ENCODE results near the gene TBCK.

TBCK gene

DNA sequence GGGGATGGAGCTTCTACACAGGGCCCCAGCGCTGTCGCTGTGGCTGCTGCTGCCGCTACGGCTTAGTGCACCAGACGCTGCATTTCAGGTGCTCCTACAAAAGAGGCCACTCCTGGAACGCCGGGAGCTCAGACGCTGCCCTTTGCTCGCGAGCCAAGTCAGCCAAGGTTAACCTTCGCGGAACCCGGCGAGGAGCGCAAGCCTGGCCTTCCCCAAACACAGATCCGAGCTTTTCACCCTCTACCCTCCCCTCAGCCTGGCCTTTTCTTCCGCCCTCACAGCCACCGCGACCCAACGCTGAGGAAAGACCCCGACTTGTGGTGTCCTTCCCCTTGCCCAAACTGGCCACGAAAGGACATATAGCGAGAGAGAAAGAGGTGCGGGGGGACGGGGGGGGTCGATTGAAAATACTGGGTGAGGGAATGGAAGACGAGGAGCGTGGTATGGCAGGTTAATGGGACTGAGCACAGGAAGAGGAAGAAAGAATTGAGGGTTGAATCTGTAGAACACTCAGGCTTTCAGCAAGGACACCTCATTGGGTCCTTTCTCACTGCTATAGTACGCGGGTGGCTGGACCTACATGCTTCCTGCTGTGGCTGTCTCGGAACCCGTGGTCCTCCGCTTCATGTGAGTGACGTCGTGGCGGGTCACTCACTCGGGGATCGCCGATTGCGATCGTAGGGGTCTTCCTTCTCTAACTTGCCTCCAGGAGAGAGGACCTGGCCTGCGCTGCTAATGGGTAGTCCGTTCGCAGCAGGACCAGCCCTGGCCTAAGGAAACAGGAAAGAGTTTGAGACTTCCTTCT is at the start of gene TBCK, which contains the start of gene AIMP1:
TSS of gene TBCK (minus strand) at position 242 of the 805 bp plus-strand sequence. CDS start 7,249 bp downstream, outside the sequence.
TSS of gene AIMP1 (plus strand) at position 583 of the 805 bp plus-strand sequence. CDS start 8,460 bp downstream, outside the sequence.
- H3K4me1 ChIP-seq, result peaks cover 0 to 69% (median 28%) of the 10 kb centered on the region in 4 donors
- no peaks in the 10 kb centered on the region for H3K27me3 ChIP-seq
- peak within 1 kb of the TSS; percentile 76 to 85 for H3K4me3 ChIP-seq
- TF ChIP-seq, protein P1, sequence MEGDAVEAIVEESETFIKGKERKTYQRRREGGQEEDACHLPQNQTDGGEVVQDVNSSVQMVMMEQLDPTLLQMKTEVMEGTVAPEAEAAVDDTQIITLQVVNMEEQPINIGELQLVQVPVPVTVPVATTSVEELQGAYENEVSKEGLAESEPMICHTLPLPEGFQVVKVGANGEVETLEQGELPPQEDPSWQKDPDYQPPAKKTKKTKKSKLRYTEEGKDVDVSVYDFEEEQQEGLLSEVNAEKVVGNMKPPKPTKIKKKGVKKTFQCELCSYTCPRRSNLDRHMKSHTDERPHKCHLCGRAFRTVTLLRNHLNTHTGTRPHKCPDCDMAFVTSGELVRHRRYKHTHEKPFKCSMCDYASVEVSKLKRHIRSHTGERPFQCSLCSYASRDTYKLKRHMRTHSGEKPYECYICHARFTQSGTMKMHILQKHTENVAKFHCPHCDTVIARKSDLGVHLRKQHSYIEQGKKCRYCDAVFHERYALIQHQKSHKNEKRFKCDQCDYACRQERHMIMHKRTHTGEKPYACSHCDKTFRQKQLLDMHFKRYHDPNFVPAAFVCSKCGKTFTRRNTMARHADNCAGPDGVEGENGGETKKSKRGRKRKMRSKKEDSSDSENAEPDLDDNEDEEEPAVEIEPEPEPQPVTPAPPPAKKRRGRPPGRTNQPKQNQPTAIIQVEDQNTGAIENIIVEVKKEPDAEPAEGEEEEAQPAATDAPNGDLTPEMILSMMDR (IDR thresholded peaks at IDR 0.05), result no peak
- no peaks in the 10 kb centered on the region for H3K9me3 ChIP-seq
- H3K27ac ChIP-seq, result peak within 1 kb of the TSS; percentile 91 to 96
- intact Hi-C loops (cut with DNase I; ENCODE audit: low total_unique reads), result no loop called here
- peaks cover 0 to 7% (median 6%) of the 10 kb centered on the region in 3 donors for H3K36me3 ChIP-seq
- DNase-seq, result peak; percentile 91 to 94

DNA sequence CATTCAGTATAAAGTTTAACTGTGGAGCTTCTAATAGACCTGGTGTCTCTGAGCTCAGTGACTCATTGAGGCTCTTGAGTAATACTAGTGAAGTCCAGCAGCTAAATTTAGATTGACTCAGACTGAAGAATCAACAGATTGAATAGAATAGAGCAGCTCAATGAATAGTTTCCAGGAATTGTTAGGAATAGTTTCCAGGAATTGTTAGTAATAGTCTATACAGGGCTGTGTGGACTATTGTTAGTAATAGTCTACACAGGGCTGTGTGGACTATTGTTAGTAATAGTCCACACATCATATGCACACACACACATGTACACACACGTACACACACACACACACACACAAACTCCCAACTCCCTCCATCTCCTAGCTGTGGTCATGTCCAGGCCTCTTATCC is 49.6 kb upstream of the TBCK start:
- Histone ChIP-seq H3K36me3 (no peaks in the 10 kb centered on the region), H3K4me3 (no peak overlapping the region), H3K9me3 (no peaks in the 10 kb centered on the region), H3K27me3 (no peaks in the 10 kb centered on the region), H3K4me1 (peaks cover 0 to 18% (median 3%) of the 10 kb centered on the region in 4 donors), H3K27ac (peak overlapping the region in 1 of 2 donors; percentile 31)
- TF ChIP-seq, protein P1 (IDR thresholded peaks at IDR 0.05), result no peak
- DNase-seq, result no peak
- intact Hi-C loops (cut with DNase I; ENCODE audit: low total_unique reads), result loop anchor here (5.0 kb wide), 1 partner anchor 137 kb away; no protein-coding TSS in a partner anchor

DNA sequence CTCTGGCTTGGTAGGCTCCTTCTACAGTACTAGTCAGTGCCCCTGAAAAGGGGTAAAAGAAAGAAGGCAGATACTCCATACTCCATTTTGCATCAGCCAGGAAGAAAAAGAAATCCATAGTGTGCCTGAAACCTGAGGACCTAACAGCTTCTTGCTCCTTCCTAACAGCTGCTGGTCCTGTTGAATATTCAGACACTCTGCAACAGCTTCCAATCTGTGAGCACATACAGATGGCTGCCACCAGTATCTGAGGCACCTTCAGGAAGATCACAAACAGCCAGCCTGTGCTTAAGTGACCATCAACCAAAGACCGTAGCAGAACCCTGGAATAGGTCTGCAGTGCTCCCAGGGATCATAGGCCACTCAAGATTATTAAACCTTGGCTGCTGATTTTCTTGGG is 48.3 kb upstream of the TBCK start:
- no peak for DNase-seq
- no peaks in the 10 kb centered on the region for H3K9me3 ChIP-seq
- H3K27me3 ChIP-seq, result no peaks in the 10 kb centered on the region
- peaks cover 0 to 18% (median 3%) of the 10 kb centered on the region in 4 donors for H3K4me1 ChIP-seq
- H3K36me3 ChIP-seq, result no peaks in the 10 kb centered on the region
- TF ChIP-seq, protein P1 (IDR thresholded peaks at IDR 0.05), result no peak
- H3K4me3 ChIP-seq, result no peak overlapping the region
- intact Hi-C loops (cut with DNase I; ENCODE audit: low total_unique reads), result no loop called here
- no peak overlapping the region for H3K27ac ChIP-seq

DNA sequence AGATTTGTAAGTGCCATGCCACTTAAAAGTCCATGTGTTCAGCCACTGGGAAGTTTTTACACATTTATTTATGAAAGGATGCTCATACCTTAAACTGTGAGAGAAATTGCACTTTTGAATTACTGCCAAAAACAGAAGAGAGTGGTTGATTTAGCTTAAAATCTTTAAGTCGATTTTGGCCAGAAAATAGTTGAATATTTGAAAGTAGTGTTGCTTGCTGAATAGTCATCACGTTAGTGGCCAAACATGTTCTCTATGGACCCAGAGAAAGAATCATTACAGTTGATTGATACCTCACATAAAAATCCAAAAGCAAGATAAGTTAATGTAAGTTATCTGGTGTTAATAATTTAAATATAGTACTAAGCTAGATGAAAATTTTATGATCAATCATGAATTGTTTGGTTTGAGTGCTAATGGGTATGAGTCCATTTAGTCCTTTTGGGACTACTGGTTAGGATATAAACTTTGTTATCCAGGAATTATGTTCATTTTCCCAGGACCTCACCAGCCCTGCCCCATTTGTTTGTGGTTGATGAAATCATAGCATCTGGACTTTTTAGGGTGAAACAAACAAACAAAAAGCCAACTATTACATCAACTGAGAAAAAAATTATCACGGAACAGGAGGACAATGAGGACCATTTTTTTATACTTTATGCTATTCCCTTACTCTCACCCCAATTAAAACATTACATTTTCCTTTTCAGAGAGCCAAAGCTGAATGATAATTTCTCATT is 46.2 kb upstream of the TBCK start:
- TF ChIP-seq, protein P1 (IDR thresholded peaks at IDR 0.05), result no peak
- no peaks in the 10 kb centered on the region for H3K9me3 ChIP-seq
- intact Hi-C loops (cut with DNase I; ENCODE audit: low total_unique reads), result no loop called here
- H3K27ac ChIP-seq, result no peak overlapping the region
- H3K4me1 ChIP-seq, result peaks cover 0 to 18% (median 3%) of the 10 kb centered on the region in 4 donors
- no peaks in the 10 kb centered on the region for H3K27me3 ChIP-seq
- H3K36me3 ChIP-seq, result no peaks in the 10 kb centered on the region
- DNase-seq, result no peak
- no peak overlapping the region for H3K4me3 ChIP-seq

DNA sequence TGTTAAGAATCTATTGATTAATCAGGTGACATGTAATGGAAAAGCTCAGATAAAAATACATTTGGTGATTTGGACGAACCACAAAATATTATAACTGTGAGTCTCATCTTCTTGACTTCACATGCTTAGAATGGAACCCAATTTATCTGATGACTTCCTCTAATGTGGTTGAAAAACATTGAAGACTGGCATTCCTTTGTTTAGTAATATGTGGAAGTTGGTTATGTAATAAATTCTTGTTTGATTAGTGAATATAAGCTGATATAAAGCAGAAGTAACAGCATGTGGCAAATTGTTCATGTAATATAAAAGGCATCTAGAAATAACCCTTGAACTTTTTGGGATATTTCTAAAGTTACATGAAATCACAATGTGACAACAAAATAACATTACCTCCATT is 42.9 kb upstream of the TBCK start:
- no peak overlapping the region for H3K27ac ChIP-seq
- peaks cover 0 to 14% (median 0%) of the 10 kb centered on the region in 4 donors for H3K4me1 ChIP-seq
- TF ChIP-seq, protein P1 (IDR thresholded peaks at IDR 0.05), result no peak
- H3K27me3 ChIP-seq, result no peaks in the 10 kb centered on the region
- H3K9me3 ChIP-seq, result no peaks in the 10 kb centered on the region
- no peak overlapping the region for H3K4me3 ChIP-seq
- DNase-seq, result no peak
- intact Hi-C loops (cut with DNase I; ENCODE audit: low total_unique reads), result no loop called here
- no peaks in the 10 kb centered on the region for H3K36me3 ChIP-seq
